PC-9 (cell line): ENCODE data around the gene PLEKHG2.

Experiments used
- CTCF ChIP-seq: fragments of 200-600 bp; sonication (generic); conservative IDR thresholded peaks from 2 replicates; pipeline ENCODE4 v1.6.1; 2017; ENCODE audit warnings: mixed run types, antibody characterized with exemption, mild to moderate bottlenecking, moderate library complexity
- EZH2 ChIP-seq: fragments of 200-600 bp; sonication (generic); IDR thresholded peaks from 2 replicates; pipeline ENCODE4 v1.8.0; 2017; ENCODE audit warnings: antibody characterized with exemption, low read depth

GRCh38 chr19:39390751-39391437, 21.6 kb upstream of the PLEKHG2 start, which contains the start of the genes MED29 and PAF1:
- TF ChIP-seq CTCF, result no peak; the same call in 1 of the 2 replicates
- no peak for TF ChIP-seq EZH2
